Esophagus (tissue), 2 donors: ENCODE measurements around the gene PAX7. TPM values are rescaled to one million over a fixed set of nuclear protein-coding genes. Genes with fewer than 3 reads are reported as not detected.

Experiments used
- H3K27ac ChIP-seq, 2 donors: one replicate each; pipeline ENCODE4 v1.5.1; 2013; ENCODE audit warnings: low read depth in 2 of 2, mild to moderate bottlenecking in 2 of 2, inconsistent platforms in 1 of 2, low read length in 1 of 2, moderate library complexity in 1 of 2
- H3K27me3 ChIP-seq, 2 donors: one replicate each; pipeline ENCODE4 v1.6.1; 2013; ENCODE audit warnings: low read length in 2 of 2, control low read depth in 1 of 2, mild to moderate bottlenecking in 1 of 2; ENCODE audit not compliant: insufficient read depth in 2 of 2, control insufficient read depth in 1 of 2
- H3K36me3 ChIP-seq, 2 donors: one replicate each; pipeline ENCODE4 v1.6.1; 2013; ENCODE audit warnings: low read length in 1 of 2; ENCODE audit not compliant: control insufficient read depth in 2 of 2, insufficient read depth in 2 of 2
- H3K4me1 ChIP-seq, 2 donors: one replicate each; pipeline ENCODE4 v1.6.1; 2013; ENCODE audit warnings: low read length in 1 of 2; ENCODE audit not compliant: control insufficient read depth in 2 of 2, insufficient read depth in 2 of 2
- H3K4me3 ChIP-seq, 2 donors: one replicate each; pipeline ENCODE4 v1.5.1; 2013; ENCODE audit warnings: low read length in 2 of 2, mild to moderate bottlenecking in 2 of 2, low read depth in 1 of 2, moderate library complexity in 1 of 2
- H3K9me3 ChIP-seq, 2 donors: one replicate each; pipeline ENCODE4 v1.6.1; 2013; ENCODE audit warnings: mild to moderate bottlenecking in 2 of 2, low read depth in 1 of 2, low read length in 1 of 2, moderate library complexity in 1 of 2; ENCODE audit not compliant: control insufficient read depth in 2 of 2, insufficient read depth in 1 of 2
- WGBS, 2 donors: extraction: QIAGEN DNeasy Blood & Tissue Kit; methylation state at CpG; one replicate each; pipeline ENCODE4 v1.1.7; 2013; 5-methylcytosine and 5-hydroxymethylcytosine counted together
- polyA plus RNA-seq, 2 donors: library from polyadenylated mRNA; stranded (reverse); fragments of 200-250 nt; gene quantifications; one replicate each; pipeline ENCODE4 v1.2.3, GENCODE V29; 2013
- donor health status: healthy with polysubstance abuse.
- donor health status: Bipolar disorder and iron deficiency.

PAX7 gene
- polyA plus RNA-seq, 2 donors = not detected

DNA sequence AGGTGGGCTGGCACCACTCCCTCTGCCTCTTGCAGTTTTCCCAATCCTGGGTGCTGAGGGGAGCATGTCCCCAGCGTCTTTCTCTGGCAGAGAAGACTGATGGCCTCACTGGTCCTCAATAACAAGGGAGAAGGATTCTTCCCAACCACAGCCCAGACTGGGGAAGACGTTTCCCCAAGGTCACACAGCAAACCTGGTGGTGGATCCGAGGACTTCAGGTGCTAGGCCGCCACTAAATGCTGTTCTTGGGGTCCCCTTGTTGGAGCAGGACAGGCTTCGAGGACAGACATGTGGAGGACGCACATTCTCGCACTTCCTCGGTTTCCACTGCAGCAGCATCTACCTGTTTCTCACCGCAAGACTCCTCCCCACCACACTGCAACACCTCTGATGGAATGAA, 30.9 kb upstream of the PAX7 start:
- no peak overlapping the region for H3K27ac ChIP-seq
- H3K4me3 ChIP-seq = no peak overlapping the region
- no peaks in the 10 kb centered on the region for H3K36me3 ChIP-seq
- 71 to 76% methylated on average over 9 of the region's 9 CpGs for WGBS, 2 donors
- no peaks in the 10 kb centered on the region for H3K4me1 ChIP-seq
- no peaks in the 10 kb centered on the region for H3K9me3 ChIP-seq
- H3K27me3 ChIP-seq = no peaks in the 10 kb centered on the region

DNA sequence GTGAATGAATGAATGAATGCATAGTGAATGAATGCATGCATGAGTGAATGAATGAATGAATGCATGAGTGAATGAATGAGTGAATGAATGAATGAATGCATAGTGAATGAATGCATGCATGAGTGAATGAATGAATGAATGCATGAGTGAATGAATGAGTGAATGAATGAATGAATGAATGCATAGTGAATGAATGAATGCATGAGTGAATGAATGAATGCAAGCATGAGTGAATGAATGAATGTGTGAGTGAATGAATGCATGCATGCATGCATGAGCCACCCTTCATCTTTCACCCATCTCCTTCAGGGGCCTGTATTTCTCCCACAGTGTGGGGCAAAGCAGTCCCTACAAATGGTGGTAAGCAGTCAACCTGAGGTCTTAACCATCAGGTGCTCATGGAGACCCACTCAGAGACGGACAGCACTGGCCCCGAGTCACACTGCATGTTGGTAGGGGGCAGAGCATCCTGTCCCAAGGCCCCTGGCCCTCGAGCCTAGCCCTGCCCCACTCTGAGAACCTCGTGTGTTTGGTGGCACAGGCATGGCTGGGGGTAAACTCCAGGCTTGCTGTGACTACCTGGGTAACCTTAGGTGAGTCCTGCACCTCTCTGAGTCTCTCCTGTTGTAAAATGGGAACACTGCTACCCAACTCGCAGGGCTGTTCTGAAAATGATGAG, 28.0 kb upstream of the PAX7 start:
- Histone ChIP-seq H3K27ac (no peak overlapping the region), H3K36me3 (no peaks in the 10 kb centered on the region), H3K4me1 (peaks cover 2 to 5% of the 10 kb centered on the region in 2 donors), H3K27me3 (no peaks in the 10 kb centered on the region), H3K4me3 (no peak overlapping the region), H3K9me3 (no peaks in the 10 kb centered on the region)
- WGBS, 2 donors = 64 to 65% methylated on average over 5 of the region's 5 CpGs

GRCh38 chr1:18603212-18603852, 27.3 kb upstream of the PAX7 start:
- Histone ChIP-seq H3K27ac (no peak overlapping the region), H3K9me3 (no peaks in the 10 kb centered on the region), H3K27me3 (no peaks in the 10 kb centered on the region), H3K4me3 (no peak overlapping the region), H3K36me3 (no peaks in the 10 kb centered on the region), H3K4me1 (peaks cover 2 to 5% of the 10 kb centered on the region in 2 donors)
- WGBS, 2 donors = 69 to 71% methylated on average over 13 of the region's 13 CpGs

- 59 to 65% methylated on average over 19 of the region's 19 CpGs for WGBS, 2 donors
- no peaks in the 10 kb centered on the region for H3K27me3 ChIP-seq
These were observed 24.0 kb upstream of the PAX7 start for GRCh38 chr1:18606443-18607288.

GRCh38 chr1:18607289-18607760, 23.3 kb upstream of the PAX7 start:
- WGBS, 2 donors = 46 to 61% methylated on average over 7 of the region's 7 CpGs
- Histone ChIP-seq H3K27ac (no peak overlapping the region), H3K36me3 (no peaks in the 10 kb centered on the region), H3K27me3 (no peaks in the 10 kb centered on the region), H3K4me3 (no peak overlapping the region), H3K9me3 (no peaks in the 10 kb centered on the region), H3K4me1 (peaks cover 2 to 5% of the 10 kb centered on the region in 2 donors)

More at GRCh38 chr1:18606443-18607288, 24.0 kb upstream of the PAX7 start:
- Histone ChIP-seq H3K4me1 (peaks cover 2 to 5% of the 10 kb centered on the region in 2 donors), H3K36me3 (no peaks in the 10 kb centered on the region), H3K9me3 (no peaks in the 10 kb centered on the region), H3K4me3 (no peak overlapping the region), H3K27ac (no peak overlapping the region)

GRCh38 chr1:18608534-18608933, 22.1 kb upstream of the PAX7 start:
- WGBS, 2 donors = 94 to 96% methylated on average over 1 of the region's 1 CpG
- Histone ChIP-seq H3K4me3 (no peak overlapping the region), H3K27ac (no peak overlapping the region), H3K36me3 (no peaks in the 10 kb centered on the region), H3K9me3 (no peaks in the 10 kb centered on the region), H3K27me3 (no peaks in the 10 kb centered on the region), H3K4me1 (peaks cover 2 to 5% of the 10 kb centered on the region in 2 donors)

- Histone ChIP-seq H3K27me3 (peaks cover 0 to 9% of the 10 kb centered on the region in 2 donors), H3K4me3 (no peak overlapping the region), H3K4me1 (peaks cover 2 to 5% of the 10 kb centered on the region in 2 donors), H3K36me3 (no peaks in the 10 kb centered on the region), H3K9me3 (no peaks in the 10 kb centered on the region), H3K27ac (no peak overlapping the region)
- WGBS, 2 donors = 62 to 73% methylated on average over 8 of the region's 8 CpGs
These were observed 19.3 kb upstream of the PAX7 start for GRCh38 chr1:18611311-18611710.

DNA sequence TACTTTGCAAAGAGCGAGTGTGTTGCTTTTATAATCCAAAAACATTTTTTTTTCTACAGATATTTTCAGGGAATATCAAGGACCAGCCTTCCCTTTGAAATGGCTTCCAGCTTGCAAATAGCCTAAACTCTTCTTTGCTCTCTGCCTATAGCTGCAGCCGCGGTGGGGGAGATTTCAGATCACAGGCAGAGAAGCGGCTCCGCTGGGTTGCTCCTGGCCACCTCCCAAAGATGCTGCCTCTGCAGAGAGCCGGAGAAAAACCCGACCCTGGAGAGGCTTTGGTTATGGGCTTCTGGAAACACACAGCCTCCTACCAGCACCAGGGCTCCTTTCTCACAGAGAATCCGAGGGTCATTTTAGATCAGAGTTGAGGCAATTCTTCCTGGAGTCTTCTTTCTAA, 18.6 kb upstream of the PAX7 start:
- no peaks in the 10 kb centered on the region for H3K9me3 ChIP-seq
- no peak overlapping the region for H3K4me3 ChIP-seq
- WGBS, 2 donors = 22 to 23% methylated on average over 8 of the region's 8 CpGs
- no peak overlapping the region for H3K27ac ChIP-seq
- H3K36me3 ChIP-seq = no peaks in the 10 kb centered on the region
- peaks cover 0 to 3% of the 10 kb centered on the region in 2 donors for H3K4me1 ChIP-seq
- H3K27me3 ChIP-seq = peaks cover 0 to 9% of the 10 kb centered on the region in 2 donors

DNA sequence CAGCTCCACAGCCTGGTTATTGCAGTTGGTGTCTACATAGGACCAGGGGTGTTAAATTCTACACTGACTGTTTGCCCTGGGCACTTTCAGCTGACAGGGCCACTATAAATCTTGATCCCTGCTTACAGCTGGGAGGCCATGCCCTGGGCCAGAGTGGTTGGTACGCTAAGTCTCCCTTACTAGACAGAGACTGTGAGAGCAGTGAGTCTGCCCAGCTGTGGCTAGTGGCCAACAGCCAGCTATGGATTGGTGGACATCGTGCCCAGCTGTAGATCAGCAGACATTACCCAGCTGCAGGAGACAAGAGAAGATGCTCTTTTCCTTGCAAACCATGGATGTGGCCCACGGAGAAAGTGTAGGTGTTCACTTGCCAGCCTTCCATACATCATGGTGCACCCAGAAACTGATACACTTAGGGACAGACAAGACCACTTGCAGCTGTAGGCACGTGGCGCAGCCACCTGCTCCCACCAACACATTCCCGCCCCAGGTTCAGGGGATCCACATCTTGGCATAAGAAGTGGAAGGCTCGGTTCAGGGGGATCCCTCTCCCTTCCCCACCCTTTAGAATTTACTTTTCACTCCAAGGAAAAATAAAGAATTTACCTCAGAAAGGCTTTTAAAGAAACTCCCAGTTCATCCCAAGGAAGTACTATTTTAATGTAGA, 16.4 kb upstream of the PAX7 start:
- H3K9me3 ChIP-seq = no peaks in the 10 kb centered on the region
- no peaks in the 10 kb centered on the region for H3K36me3 ChIP-seq
- H3K4me3 ChIP-seq = no peak overlapping the region
- peaks cover 0 to 9% of the 10 kb centered on the region in 2 donors for H3K27me3 ChIP-seq
- WGBS, 2 donors = 73% methylated on average over 7 of the region's 7 CpGs
- no peak overlapping the region for H3K27ac ChIP-seq
- H3K4me1 ChIP-seq = no peaks in the 10 kb centered on the region
